GM19467 (cell line): ENCODE results near the gene CHMP4B.

Experiments
- ATAC-seq: cut with Tn5 transposase; IDR thresholded peaks from one replicate; pipeline ENCODE4 v1.9.1; 2021; ENCODE audit warnings: mild to moderate bottlenecking, moderate library complexity; ENCODE audit not compliant: unreplicated experiment

Gene CHMP4B

DNA sequence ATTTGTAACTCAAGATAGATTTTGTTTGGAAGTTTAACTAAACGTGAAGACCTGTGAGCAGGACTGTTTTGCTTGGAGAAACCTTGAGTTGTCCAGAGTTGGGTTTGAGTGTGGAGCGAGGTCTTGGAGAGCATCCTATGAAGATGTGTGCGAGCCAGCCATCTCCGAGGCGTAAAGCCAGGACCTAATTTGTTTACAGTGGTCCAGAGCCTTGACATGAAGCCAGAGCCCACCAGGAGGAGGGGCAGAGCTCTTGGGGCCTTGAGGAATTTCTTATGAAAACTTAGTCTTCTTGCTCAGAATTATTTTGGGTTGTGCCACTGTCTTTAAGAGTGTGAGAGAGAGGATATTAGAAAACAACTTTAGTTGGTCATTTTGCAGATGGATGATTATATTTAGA is 6.3 kb downstream of the CHMP4B start:
- ATAC-seq, result no peak

DNA sequence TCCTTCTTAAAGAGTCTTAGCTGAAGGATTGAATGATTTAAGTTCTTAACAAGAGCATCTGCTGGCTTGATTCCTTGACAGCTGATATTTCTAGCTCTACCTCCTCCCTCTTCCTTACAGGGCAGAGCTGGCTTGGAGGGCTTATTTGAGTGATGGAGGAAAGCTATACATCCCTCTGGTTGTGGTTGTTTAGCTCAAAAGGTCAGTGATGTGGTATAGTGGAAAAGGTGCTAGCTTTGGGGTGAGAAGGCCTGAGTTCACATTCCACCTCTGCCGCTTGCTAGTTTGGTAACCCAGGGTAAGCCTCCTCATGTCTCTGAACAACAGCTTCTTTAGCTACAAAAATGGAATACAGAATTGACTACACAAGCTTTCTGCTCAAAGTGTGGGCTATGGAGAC is 8.3 kb downstream of the CHMP4B start:
- no peak for ATAC-seq

DNA sequence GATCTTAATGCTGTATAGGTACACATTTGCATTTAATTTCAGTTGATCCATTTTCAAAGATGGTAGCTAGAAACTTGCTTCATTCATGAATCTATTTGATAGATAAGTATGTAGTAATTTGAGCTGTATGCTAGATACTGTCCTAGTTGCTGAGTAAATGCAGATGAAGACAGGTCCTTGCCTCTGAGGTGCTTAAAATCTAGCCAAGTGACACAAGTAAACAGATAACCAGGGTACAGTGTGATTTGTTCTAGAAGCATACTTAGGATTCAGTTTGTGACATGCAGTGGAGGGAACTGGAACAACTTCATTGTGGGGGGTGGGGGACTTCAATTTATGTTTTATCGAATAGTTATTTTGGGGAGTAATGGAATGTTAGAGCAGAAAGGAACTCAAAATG is 9.2 kb downstream of the CHMP4B start:
- no peak for ATAC-seq

DNA sequence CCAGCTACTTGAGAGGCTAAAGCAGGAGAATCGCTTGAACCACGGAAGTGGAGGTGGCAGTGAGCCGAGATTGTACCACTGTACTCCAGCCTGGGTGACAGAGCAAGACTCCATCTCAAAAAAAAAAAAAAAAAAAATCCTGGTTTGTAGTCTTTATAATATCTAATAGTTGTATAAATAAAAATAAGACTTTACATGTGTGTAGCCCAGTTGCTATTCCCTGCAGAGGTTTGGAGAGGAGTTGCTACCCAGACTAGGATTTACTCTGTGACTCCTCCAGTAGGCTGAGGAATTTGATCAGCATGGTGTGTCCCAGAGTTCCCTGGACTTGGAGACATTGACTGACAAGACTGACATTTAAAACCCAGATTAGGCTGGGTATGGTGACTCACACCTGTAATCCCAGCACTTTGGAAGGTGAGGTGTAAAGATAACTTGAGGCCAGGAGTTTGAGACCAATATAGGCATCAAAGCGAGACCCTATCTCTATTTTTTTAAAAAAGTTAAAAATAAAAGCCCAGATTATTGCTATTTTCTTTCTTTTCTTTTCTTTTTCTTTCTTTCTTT is 10.2 kb downstream of the CHMP4B start:
- ATAC-seq, result no peak

DNA sequence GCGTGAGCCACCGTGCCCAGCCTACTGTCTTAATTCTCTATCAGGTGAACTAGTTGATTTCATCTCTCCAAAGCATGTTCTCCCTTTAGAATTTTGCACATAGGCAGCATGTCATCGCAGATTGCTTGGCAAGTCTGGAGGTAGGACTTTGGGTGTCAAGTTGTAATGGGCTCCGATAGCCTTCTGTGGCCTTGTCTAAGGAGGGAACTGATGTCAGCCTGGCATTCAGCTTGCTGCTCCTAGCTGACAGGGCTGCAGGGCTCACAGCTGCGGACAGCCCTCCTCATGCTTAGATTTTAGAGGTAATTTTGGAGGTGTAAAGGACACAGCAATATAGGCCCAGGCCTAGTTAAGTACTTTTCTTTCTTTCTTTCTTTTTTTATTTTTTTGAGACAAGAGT is 11.3 kb downstream of the CHMP4B start:
- no peak for ATAC-seq

DNA sequence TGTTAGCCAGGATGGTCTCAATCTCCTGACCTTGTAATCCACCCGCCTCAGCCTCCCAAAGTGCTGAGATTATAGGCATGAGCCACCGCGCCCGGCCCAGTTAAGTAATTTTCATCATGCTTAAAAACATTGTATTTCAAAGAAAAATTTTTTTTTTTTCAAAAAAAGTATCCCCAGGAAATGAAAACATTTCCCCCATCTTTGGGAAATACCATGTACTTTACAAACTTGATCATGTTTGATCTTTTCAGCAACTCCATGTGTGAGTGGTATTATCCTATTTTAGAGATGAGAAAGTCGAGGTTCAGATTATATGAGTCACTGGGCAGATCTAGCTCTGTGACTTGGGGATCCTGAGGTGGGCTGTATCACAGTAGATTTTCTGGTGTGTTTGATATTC is 11.8 kb downstream of the CHMP4B start:
- ATAC-seq, result no peak

DNA sequence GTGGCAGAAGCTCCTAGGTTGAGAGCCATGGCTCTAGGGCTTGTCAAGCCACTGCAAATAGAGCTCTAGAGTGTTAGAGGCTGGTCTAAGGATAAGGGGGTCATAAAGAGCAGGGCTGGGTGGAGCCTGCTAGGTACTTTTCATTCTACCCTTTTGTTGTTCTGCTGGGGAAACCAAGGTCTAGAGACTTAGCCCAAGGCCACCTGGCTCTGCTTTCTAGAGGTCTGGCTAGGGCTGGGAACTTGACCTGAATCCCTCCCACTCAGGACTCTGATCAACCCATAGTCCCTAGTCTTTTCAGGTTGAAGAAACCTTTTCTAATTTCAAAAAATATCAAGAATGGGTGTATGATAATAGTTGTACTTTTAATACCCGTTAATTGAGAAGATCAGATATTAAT is 13.7 kb downstream of the CHMP4B start:
- ATAC-seq, result no peak

DNA sequence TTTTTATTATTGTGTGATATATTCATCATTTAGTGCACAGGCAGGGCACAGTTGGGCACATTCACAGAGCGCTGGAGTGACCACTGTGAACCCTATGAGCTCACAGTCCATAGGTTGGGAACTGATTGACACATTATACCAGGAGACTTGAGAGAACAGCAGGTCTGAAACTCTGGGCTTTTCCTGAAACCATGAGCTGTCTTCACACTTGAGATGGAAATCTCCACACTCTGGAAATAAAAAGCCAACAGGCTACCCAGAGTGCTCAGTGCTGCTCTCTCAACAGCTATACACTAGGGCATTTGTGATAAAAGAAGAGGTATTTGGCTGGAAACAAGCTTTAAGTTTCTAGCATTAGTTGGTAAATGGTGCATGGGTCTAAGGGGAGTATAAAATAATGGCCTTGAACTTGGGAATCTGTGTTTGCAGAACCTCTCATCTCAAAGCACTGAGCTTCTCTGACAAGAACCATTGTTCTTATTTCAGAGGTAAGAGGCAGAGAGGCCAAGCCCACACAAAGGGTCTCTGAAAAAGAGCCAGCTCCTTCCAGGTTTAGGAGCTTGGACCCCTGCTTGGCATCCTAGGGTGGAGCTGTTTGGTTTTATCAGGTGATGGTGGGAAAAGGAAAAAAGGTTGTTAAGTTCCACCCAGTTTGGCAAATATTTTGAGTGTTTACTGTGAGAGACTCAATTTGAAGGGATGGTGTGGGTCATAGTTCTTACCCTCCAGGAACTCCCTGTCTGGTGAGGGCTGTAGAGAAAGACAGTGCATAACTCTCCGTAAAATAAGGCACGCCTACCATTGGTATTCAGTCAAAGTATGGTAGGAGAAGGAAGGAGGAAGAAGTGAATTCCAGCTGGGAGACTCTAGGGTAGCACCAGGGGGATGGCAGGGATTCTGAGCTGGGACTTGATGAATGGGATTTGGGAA is 14.5 kb downstream of the CHMP4B start:
- no peak for ATAC-seq

DNA sequence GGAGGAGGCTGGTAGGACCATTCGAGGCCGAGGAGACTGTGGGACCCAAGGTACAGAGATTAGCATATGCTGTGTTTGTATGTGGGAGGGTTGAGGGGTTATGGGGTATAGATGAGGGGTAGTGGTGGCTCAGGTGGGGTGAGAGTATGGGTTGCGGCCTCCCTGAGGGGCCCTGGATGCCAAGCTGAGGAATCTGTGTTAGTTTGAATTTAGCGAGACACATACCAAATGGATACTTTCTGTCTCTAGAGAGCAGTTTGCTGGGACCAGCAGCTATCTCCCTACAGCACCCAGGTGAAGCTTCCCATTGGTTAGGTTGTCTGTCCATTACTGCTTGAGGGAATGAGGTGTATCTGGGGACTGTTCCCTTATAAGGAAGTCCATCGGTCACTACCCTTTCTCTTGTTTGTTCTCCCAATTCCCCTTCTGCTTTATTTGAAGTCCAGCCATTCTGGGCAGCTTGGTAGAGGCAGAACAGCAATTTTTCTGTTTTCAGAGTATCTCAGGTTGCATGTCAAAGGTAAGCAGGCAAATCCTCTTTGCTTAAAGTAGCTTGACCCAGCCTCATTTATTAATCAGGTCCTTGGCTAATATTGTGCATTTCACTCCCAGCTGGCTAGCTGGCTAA is 15.2 kb downstream of the CHMP4B start:
- ATAC-seq, result no peak

DNA sequence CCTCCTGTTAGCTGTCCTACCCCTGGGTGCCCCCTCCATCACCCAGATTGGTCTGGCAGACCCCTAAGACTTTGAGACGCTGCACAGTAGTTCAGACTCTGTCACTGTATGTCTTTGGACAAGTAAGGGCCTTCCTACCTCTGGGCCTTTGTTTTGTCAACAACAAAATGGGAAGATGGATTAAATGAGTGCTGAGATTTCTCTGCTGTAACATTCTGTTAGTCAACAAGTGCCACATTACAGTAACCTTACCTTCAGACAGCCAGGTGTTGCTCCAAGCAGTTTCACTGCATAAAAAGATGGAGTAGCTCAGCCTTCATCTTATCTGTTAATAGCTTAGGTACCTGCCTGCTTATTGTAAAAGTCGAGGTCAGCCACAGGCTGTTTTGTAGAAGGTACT is 16.0 kb downstream of the CHMP4B start:
- no peak for ATAC-seq

DNA sequence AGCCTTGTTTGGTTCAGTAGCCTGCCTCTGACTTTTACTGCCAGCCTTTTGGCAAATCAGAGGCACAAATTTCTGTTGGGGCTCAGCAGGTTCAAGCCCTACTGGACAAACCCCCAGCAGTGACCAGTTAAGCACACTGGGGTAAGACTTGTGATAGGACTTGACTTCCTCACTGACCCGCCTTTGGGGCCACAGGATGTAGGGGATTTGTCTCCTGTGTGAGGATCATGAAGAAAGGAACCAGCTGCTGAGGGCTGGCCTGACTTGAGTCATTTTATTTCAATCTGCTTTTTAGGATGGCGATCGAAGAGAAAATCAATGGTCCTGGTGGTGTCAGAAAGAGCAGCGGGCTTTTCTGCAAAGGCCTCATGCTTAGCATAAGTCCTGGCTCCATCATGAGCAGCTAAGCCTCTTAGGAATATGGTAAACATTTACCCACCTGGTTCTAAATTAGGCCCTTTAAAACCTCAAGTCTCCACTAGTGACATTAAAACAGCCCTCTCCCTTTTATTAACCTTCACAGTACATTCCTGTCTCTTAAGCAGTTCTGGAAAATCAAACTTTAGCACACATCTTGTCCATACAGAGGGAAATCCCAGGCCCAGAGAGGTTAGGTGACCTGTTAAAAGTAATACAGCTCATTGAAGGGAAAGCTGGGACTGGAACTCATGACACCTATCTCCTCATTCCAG is 16.6 kb downstream of the CHMP4B start:
- ATAC-seq, result no peak

DNA sequence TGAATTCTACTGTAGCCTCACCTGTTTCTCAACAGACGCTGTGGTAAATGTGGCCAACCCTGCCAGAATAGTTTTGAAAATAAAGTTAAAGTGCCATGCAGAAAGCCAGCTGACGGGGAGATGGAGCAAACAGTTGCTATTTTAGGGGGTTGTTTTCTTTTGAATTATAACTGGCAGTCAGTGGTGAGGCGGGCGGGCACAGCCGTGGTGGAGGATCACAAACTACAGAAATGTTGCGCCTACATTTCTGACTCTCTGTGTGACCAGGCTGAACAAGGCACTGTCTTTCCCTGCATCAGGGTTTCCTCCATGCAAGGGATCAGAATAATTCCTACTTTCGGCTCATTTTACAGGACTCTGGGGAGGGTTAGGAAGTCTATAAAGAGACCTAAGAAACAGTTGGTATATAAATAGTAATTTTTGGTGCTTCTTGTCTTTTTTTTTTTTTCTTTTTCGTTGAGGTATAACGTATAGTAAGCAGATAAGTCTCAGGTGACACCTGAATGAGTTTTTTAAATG is 17.2 kb downstream of the CHMP4B start:
- ATAC-seq, result no peak

DNA sequence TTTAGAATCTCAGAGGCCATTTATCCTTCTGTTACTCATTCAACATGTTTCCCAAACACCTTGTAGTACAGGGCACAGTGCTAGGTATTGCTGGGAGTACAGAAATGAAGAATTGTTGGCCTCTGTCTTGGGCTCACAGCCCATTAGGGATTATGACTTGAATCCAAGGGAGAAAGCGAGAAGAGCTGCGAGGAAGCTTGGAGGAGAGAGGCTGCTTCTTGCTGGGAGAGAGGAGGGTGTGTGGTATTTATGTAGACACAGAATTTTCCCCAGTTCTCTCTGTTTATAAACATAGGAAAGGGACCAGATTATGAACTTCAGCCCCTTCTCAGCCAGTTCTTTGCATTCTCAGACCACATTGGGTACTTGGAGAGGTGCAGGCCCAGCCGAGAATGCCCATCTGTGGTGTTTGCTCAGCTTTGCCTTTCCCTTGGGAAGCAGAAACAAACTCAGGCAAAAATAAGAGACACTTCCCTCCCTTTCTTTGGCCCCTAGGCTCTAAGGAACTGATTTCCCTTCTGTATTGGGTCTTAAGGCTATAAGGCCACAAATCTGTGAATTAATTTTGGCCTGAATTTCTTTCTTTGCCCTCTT is 17.9 kb downstream of the CHMP4B start:
- ATAC-seq, result no peak

DNA sequence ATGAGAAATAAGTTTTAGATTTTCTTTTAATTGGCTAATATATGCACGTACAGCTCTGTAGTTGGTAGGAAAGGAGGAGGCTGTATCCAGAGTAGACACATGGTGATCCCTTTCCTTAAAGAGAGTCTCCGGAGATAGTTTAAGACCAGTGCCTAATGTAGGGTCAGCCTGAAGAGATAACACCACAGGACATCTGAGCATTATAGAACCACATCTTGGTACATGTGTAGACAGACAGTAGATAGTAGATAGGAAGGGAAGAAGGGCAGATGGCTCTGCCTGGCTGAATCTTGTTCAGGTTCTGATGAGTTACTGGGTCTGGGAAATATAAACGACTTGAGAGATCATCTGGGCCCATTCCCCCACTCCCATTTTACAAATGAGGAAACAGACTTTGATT is 18.5 kb downstream of the CHMP4B start:
- ATAC-seq, result no peak

DNA sequence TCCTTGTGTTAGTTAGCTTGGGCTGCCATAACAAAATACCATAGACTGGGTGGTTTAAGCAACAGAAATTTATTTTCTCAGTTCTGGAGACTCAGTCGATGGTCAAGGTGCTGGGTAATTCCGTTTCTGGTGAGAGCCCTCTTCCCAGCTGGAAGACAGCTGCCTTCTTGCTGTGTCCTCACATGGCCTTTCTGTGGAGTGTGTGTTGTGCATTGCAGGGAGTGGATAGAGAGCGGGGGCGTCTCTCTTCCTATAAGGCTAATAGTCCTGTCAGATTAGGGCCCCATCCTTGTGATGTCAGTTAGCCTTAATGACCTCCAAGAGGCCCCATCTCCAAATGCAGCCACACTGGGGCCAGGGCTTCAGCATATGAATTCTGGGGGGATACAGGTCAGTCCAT is 19.2 kb downstream of the CHMP4B start:
- ATAC-seq, result no peak

DNA sequence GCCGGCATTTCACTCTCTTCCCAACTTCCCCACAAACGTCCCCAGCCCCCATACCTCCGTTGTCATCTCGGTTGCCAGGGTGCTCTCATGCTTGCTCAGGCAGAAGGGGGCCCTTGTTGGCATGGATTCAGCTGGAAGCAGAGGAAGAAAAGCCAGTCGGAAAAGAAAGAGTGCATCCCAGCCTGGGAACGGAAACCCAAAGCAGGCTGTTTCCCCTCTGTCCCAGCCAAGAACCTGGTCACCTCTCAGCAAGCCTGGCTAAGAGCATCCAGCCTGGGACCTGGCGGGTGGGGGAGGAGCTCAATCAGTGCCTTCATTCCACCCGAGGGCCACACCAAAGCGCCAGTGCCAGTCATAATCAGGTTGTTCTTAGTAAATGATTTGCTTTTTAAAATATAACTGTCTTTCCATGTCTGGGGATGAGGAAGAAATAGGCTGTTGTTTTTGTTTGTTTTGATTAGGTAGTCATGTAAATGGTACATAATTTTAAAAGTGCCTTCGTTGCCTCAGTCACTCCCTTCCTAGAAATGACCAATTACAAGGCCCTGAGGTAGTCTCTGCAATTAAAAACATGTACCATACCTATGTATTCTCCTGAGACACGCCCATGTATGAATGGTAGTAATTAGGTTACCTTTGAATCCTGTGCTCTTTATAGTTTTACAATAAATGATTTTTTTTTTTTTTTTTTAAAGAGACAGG is 21.1 kb downstream of the CHMP4B start:
- no peak for ATAC-seq

DNA sequence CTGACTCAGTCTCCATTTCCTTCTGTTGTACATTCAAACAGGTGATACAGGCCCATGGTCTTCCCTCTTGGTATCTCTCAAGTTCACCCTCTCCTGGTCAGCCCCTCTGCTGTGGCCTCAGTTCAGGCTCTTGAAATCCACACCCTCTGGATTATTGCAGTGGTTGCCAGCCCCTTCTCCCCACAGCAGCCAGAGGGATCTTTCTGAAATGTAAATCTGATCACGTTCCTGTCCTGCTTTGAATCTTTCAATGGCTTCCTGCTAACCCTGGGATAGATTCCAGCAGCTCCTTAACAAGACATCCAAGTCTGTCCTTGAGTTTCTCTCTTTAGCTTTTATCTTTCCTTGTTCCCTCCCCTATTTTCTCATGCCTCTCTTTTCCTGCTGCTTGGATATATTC is 22.2 kb downstream of the CHMP4B start:
- ATAC-seq, result no peak

DNA sequence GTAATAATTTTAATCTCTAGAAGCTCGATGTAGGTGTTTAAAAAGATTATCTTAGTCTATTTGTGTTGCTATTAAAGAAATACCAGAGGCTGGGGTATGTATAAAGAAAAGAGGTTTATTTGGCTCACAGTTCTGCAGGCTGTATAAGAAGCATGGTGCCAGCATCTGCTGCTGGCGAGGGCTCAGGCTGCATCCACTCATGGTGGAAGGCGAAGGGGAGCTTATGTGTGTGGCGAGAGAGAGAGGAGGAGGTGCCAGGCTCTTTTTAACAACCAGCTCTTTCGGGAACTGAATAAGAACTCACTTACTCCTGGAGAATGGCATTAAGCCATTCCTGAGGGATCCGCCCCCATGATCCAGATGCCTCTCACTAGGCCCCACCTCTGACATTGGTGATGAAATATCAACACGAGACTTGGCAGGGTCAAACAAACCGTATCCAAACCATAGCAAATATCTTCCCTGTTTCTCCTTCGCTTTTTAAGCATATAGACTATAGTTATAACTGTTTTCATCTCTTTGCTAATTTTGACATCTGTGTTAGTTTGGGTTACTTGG is 24.5 kb downstream of the CHMP4B start:
- no peak for ATAC-seq

DNA sequence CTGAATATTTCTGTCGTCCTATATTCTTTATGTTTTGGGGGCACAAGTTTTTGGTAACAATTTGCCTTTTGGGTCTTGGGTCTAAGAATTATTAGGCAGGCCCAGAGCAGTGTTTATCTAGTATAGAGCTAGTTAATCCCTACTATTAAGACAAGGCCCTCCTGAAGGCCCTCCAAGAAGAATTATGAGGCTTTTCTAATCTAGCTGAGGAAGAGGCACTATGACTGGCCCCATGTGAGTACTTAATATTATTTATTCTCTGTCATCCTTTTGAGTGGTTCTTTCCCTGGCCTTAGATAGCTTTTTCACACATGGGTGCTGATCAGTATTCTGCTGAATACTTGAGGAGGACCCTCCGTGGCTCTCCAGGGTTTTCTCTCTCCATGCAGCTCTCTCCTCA is 25.1 kb downstream of the CHMP4B start:
- ATAC-seq, result no peak
